CD4-positive, alpha-beta T cell (primary cell): ENCODE measurements around the gene GLIS1. TPM values are rescaled to one million over a fixed set of nuclear protein-coding genes. Genes with fewer than 3 reads are reported as not detected.

Source experiments
- ATAC-seq: fragments of 200-7000 bp; cut with Tn5 transposase; one replicate; pipeline ENCODE4 v1.10.0; 2022; ENCODE audit warnings: mild to moderate bottlenecking; ENCODE audit not compliant: poor library complexity
- CTCF ChIA-PET: fragments of 350-600 bp; sonication (Branson Sonifier 250); formaldehyde crosslinking; loops from one replicate; lab custom pipeline; 2021; ENCODE audit warnings: antibody characterized with exemption, inconsistent platforms; lab: Charles Lee
- POLR2A ChIA-PET: fragments of 350-600 bp; sonication (Branson Sonifier 250); formaldehyde crosslinking; loops from one replicate; lab custom pipeline; 2021; ENCODE audit warnings: antibody characterized with exemption, inconsistent platforms; lab: Charles Lee
- DNase-seq, 14 experiments: peaks; one replicate each; pipeline ENCODE4 v3.0.0-alpha.2; 2013 to 2020; ENCODE audit warnings: mixed read lengths in 2 of 14
- H3K27ac ChIP-seq, 2 donors: one replicate each; pipeline versions ENCODE4 v1.5.1 to v1.7.0; 2013; ENCODE audit warnings: low read length in 2 of 2, low read depth in 1 of 2, mild to moderate bottlenecking in 1 of 2
- H3K27me3 ChIP-seq, 2 experiments: 1 replicate in 1 of 2; 2 replicates in 1 of 2; pipeline versions ENCODE4 v1.6.1 to v1.7.0; 2013; ENCODE audit warnings: low read length in 2 of 2, control low read depth in 1 of 2, mild to moderate bottlenecking in 1 of 2, moderate library complexity in 1 of 2; ENCODE audit not compliant: insufficient read depth in 2 of 2, control insufficient read depth in 1 of 2
- H3K36me3 ChIP-seq: one replicate; pipeline ENCODE4 v1.6.1; 2013; ENCODE audit warnings: low read length, control low read depth; ENCODE audit not compliant: insufficient read depth
- H3K4me1 ChIP-seq: one replicate; pipeline ENCODE4 v1.6.1; 2013; ENCODE audit warnings: low read length, control low read depth; ENCODE audit not compliant: insufficient read depth
- H3K4me3 ChIP-seq: one replicate; pipeline ENCODE4 v1.5.1; 2013; ENCODE audit warnings: mild to moderate bottlenecking, low read length, moderate library complexity
- H3K9me3 ChIP-seq, 2 experiments: 1 replicate in 1 of 2; 2 replicates in 1 of 2; pipeline versions ENCODE4 v1.6.1 to v1.7.0; 2013; ENCODE audit warnings: low read length in 2 of 2, mild to moderate bottlenecking in 2 of 2, control low read depth in 1 of 2, moderate library complexity in 1 of 2; ENCODE audit not compliant: control insufficient read depth in 1 of 2, insufficient read depth in 1 of 2
- H3K27ac Mint-ChIP-seq: one replicate; pipeline ENCODE4 v1.8.0; 2020; ENCODE audit warnings: mixed read lengths
- H3K27me3 Mint-ChIP-seq: one replicate; pipeline ENCODE4 v1.8.0; 2021; ENCODE audit warnings: mixed read lengths
- H3K36me3 Mint-ChIP-seq: one replicate; pipeline ENCODE4 v1.8.0; 2021; ENCODE audit warnings: low read depth, mixed read lengths
- H3K4me1 Mint-ChIP-seq: one replicate; pipeline ENCODE4 v1.8.0; 2021; ENCODE audit warnings: low read depth, mixed read lengths
- H3K4me3 Mint-ChIP-seq: one replicate; pipeline ENCODE4 v1.8.0; 2020; ENCODE audit warnings: mild to moderate bottlenecking, mixed read lengths
- H3K9me3 Mint-ChIP-seq: one replicate; pipeline ENCODE4 v1.8.0; 2020; ENCODE audit warnings: mixed read lengths
- CTCF ChIP-seq: fragments of 200-600 bp; IDR thresholded peaks from one replicate; pipeline ENCODE4 v1.8.0; 2022; ENCODE audit warnings: antibody characterized with exemption, mild to moderate bottlenecking
- intact Hi-C, 2 experiments: fragments of 100-400 bp; cut with DNase I in 1 of 2; cut with micrococcal nuclease in 1 of 2; formaldehyde crosslinking; loops; one replicate each; pipeline versions ENCODE4 v1.15.1 to v1.9.0; 2023 to 2025; cut with DNase I, micrococcal nuclease
- total RNA-seq, 174 experiments: library from RNA in 2 of 174; stranded (reverse) in 2 of 174; gene quantifications; one replicate each; pipeline ENCODE4 v1.2.3 and lab custom pipeline; 2021 to 2026

GLIS1 gene
- total RNA-seq, 2 experiments from 2014 or later: not detected

DNA sequence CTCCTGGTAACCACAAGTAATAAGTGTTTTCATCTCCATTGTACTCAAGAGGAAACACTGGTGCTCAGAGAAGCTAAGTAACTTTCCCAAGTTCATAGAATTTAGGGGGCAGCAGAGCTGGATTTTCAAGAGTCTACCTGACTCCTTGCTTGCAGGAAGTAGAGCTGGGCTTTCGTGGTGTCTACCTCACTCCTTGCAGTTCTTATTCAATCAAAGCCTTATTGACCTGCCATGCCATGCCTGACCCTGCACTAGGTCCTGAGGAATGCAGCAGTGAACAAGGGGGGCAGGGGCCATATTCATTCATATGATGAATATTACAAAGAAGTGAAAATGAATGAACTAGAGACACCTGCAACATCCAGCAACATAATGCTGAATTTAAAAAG, 93.3 kb downstream of the GLIS1 start:
- H3K27ac ChIP-seq: no peak overlapping the region
- H3K9me3 ChIP-seq: no peaks in the 10 kb centered on the region
- no peaks in the 10 kb centered on the region for H3K36me3 ChIP-seq
- no peak overlapping the region for H3K4me3 ChIP-seq
- H3K4me1 ChIP-seq: no peaks in the 10 kb centered on the region
- no peaks in the 10 kb centered on the region for H3K27me3 ChIP-seq
- no peak overlapping the region for H3K27ac Mint-ChIP-seq
- intact Hi-C loops: no loop called here
- H3K4me1 Mint-ChIP-seq: no peaks in the 10 kb centered on the region
- no peak for ATAC-seq
- ChIA-PET POLR2A (no interaction called here), CTCF (no interaction called here)
- H3K36me3 Mint-ChIP-seq: no peaks in the 10 kb centered on the region
- DNase-seq: no peak
- no peaks in the 10 kb centered on the region for H3K27me3 Mint-ChIP-seq
- H3K4me3 Mint-ChIP-seq: no peak overlapping the region
- no peaks in the 10 kb centered on the region for H3K9me3 Mint-ChIP-seq
- TF ChIP-seq CTCF: no peak

DNA sequence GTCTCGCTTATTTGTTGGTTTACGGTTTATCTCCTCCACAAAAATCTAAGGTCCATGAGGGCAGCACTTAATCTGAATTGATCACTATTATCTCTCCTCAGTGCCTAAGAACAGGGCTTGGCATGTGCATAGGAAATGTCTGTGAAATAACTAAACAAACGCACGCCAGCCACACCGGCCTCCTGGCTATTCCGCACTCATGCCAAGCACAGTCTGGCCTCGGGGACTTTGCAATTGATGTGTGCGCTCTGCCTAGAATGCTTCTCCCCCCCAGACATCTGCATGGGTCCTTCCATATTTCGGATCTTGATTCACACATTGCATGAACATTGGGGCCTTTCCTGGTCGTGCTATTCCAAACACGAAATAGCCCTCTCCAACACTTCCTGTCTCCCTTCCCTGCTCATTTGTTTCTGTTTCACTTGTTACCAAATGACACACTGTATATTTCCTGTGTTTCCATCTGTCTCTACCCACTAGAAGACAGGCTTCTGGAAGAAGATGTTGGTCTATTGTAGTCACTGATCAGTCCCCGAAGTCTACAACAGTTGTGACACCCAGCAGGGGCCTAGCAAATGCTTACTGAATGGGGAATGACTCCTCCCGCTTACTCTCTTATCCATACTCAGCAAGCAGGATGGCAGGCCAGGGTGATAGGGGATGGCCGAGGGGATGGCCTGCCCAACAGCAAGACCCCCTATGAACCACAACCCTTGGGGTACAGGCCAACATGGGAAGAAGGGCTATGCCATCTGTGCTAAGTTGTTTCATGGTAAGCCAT, 93.9 kb downstream of the GLIS1 start:
- no peak for DNase-seq
- Histone ChIP-seq H3K4me3 (no peak overlapping the region), H3K27ac (no peak overlapping the region), H3K27me3 (no peaks in the 10 kb centered on the region), H3K36me3 (no peaks in the 10 kb centered on the region), H3K9me3 (no peaks in the 10 kb centered on the region), H3K4me1 (no peaks in the 10 kb centered on the region)
- no peaks in the 10 kb centered on the region for H3K9me3 Mint-ChIP-seq
- ChIA-PET POLR2A (no interaction called here), CTCF (no interaction called here)
- H3K4me3 Mint-ChIP-seq: no peak overlapping the region
- no peak for TF ChIP-seq CTCF
- H3K4me1 Mint-ChIP-seq: no peaks in the 10 kb centered on the region
- no peaks in the 10 kb centered on the region for H3K36me3 Mint-ChIP-seq
- H3K27me3 Mint-ChIP-seq: no peaks in the 10 kb centered on the region
- no peak overlapping the region for H3K27ac Mint-ChIP-seq
- ATAC-seq: no peak
- intact Hi-C loops: no loop called here

- Mint-ChIP-seq H3K27me3 (no peaks in the 10 kb centered on the region), H3K4me1 (no peaks in the 10 kb centered on the region)
- POLR2A ChIA-PET: no interaction called here
These were observed 94.5 kb downstream of the GLIS1 start for GRCh38 chr1:53644496-53644895.

More at GRCh38 chr1:53644496-53644895, 94.5 kb downstream of the GLIS1 start:
- no peaks in the 10 kb centered on the region for H3K9me3 ChIP-seq
- ATAC-seq: no peak
- H3K4me1 ChIP-seq: no peaks in the 10 kb centered on the region
- Mint-ChIP-seq H3K9me3 (no peaks in the 10 kb centered on the region), H3K4me3 (no peak overlapping the region), H3K36me3 (no peaks in the 10 kb centered on the region), H3K27ac (no peak overlapping the region)
- no peak overlapping the region for H3K4me3 ChIP-seq
- CTCF ChIA-PET: no interaction called here
- peak in 1 of 14 experiments; percentile 24 for DNase-seq
- intact Hi-C loops: no loop called here
- no peak for TF ChIP-seq CTCF
- no peak overlapping the region for H3K27ac ChIP-seq
- no peaks in the 10 kb centered on the region for H3K27me3 ChIP-seq
- no peaks in the 10 kb centered on the region for H3K36me3 ChIP-seq
